SK-N-SH (cell line): ENCODE results near the gene STK4. TPM values are rescaled to one million over a fixed set of nuclear protein-coding genes. Genes with fewer than 3 reads are reported as not detected.

ENCODE experiments used
- CTCF ChIA-PET: fragments of 300-600, 350-600 bp; formaldehyde crosslinking; extraction: SDS; loops from one replicate; lab custom pipeline; 2021; lab: Yijun Ruan, JAX
- POLR2A ChIA-PET: fragments of 350-600 bp; sonication (Branson Sonifier 250); formaldehyde crosslinking; extraction: SDS; loops from one replicate; lab custom pipeline; 2020; ENCODE audit warnings: antibody characterized with exemption, inconsistent platforms; lab: Yijun Ruan, JAX
- DNase-seq: peaks from one replicate; pipeline ENCODE4 v3.0.0; 2012
- H2AFZ ChIP-seq: fragments of 200-600 bp; sonication (generic); 2 replicates; pipeline ENCODE4 v1.8.1; 2016; ENCODE audit warnings: antibody characterized with exemption, mild to moderate bottlenecking, low read depth
- H3F3A ChIP-seq: fragments of 200-600 bp; sonication (generic); replicated peaks from 2 replicates; pipeline ENCODE3; 2016; ENCODE audit warnings: antibody characterized with exemption, mild to moderate bottlenecking; ENCODE audit not compliant: insufficient read depth
- H3K27ac ChIP-seq, 2 experiments: fragments of 200-500 bp in 1 of 2; fragments of 200-600 bp in 1 of 2; sonication (Bioruptor generic) in 1 of 2; sonication (generic), shearing (Covaris generic) in 1 of 2; 2 replicates each; pipeline versions ENCODE4 v1.5.1 to v1.6.1; 2014 to 2016; ENCODE audit warnings: low read depth in 2 of 2, inconsistent platforms in 1 of 2, low read length in 1 of 2, mild to moderate bottlenecking in 1 of 2, mixed read lengths in 1 of 2
- H3K27me3 ChIP-seq: fragments of 200-600 bp; sonication (generic), shearing (Covaris generic); 2 replicates; pipeline ENCODE4 v1.6.1; 2016; ENCODE audit warnings: mixed run types; ENCODE audit not compliant: insufficient read depth
- H3K36me3 ChIP-seq, 2 experiments: fragments of 200-500 bp in 1 of 2; fragments of 200-600 bp in 1 of 2; sonication (Bioruptor generic) in 1 of 2; sonication (generic) in 1 of 2; replicated peaks in 1 of 2; 2 replicates each; pipeline versions ENCODE3 to v1.5.1; 2014 to 2016; ENCODE audit warnings: low read length in 1 of 2, mild to moderate bottlenecking in 1 of 2; ENCODE audit not compliant: insufficient read depth in 2 of 2, control insufficient read depth in 1 of 2
- H3K4me1 ChIP-seq, 2 experiments: fragments of 200-500 bp in 1 of 2; fragments of 200-600 bp in 1 of 2; sonication (Bioruptor generic) in 1 of 2; sonication (generic), shearing (Covaris generic) in 1 of 2; 2 replicates each; pipeline versions ENCODE4 v1.5.1 to v1.6.1; 2014 to 2016; ENCODE audit warnings: low read depth in 1 of 2, low read length in 1 of 2, mixed run types in 1 of 2; ENCODE audit not compliant: insufficient read depth in 2 of 2, control insufficient read depth in 1 of 2
- H3K4me2 ChIP-seq: fragments of 200-600 bp; sonication (generic), shearing (Covaris generic); 2 replicates; pipeline ENCODE4 v1.6.1; 2017; ENCODE audit warnings: mixed run types
- H3K4me3 ChIP-seq, 2 experiments: fragments of 200-500 bp in 1 of 2; fragments of 200-600 bp in 1 of 2; sonication (Bioruptor generic) in 1 of 2; sonication (generic), shearing (Covaris generic) in 1 of 2; 2 replicates each; pipeline versions ENCODE4 v1.5.1 to v1.8.1; 2014 to 2016; ENCODE audit warnings: low read depth in 2 of 2, inconsistent platforms in 1 of 2, low read length in 1 of 2, mild to moderate bottlenecking in 1 of 2, mixed read lengths in 1 of 2, moderate library complexity in 1 of 2
- H3K79me2 ChIP-seq: fragments of 200-600 bp; sonication (generic); 2 replicates; pipeline ENCODE4 v1.8.1; 2017; ENCODE audit warnings: mild to moderate bottlenecking; ENCODE audit not compliant: insufficient read depth
- H3K9ac ChIP-seq: fragments of 200-600 bp; sonication (generic); 2 replicates; pipeline ENCODE4 v1.6.1; 2017; ENCODE audit warnings: mixed run types
- H3K9me2 ChIP-seq: fragments of 200-600 bp; sonication (generic); 2 replicates; pipeline ENCODE4 v1.6.1; 2017; ENCODE audit warnings: mixed run types
- H3K9me3 ChIP-seq: fragments of 200-600 bp; sonication (generic); 2 replicates; pipeline ENCODE4 v1.6.1; 2017; ENCODE audit warnings: mixed run types, mild to moderate bottlenecking, moderate library complexity
- H4K20me1 ChIP-seq: fragments of 200-600 bp; sonication (generic); 2 replicates; pipeline ENCODE4 v1.6.1; 2017; ENCODE audit warnings: mild to moderate bottlenecking, mixed run types; ENCODE audit not compliant: insufficient read depth
- CHD2 ChIP-seq: fragments of 150-350 bp; IDR thresholded peaks from 2 replicates; pipeline ENCODE4 v1.6.1; 2018; ENCODE audit warnings: low read length; ENCODE audit not compliant: partially characterized antibody
- EZH2phosphoT487 ChIP-seq: fragments of 200-600 bp; sonication (generic); IDR thresholded peaks from 2 replicates; pipeline ENCODE4 v1.6.1; 2017; ENCODE audit warnings: low read depth, mixed run types, mild to moderate bottlenecking, antibody characterized with exemption, moderate library complexity, borderline replicate concordance
- FOSL2 ChIP-seq: IDR thresholded peaks from 2 replicates; pipeline ENCODE4 v1.4.0; 2012; ENCODE audit warnings: low read depth, mild to moderate bottlenecking, moderate library complexity, borderline replicate concordance
- FOXJ3 ChIP-seq: sonication (generic); formaldehyde crosslinking; IDR thresholded peaks from 2 replicates; pipeline ENCODE4 v1.5.1; 2020; ENCODE audit warnings: mild to moderate bottlenecking, missing genetic modification reagents
- GABPA ChIP-seq: IDR thresholded peaks from 2 replicates; pipeline ENCODE4 v1.4.0; 2012; ENCODE audit warnings: low read depth, mild to moderate bottlenecking
- JUND ChIP-seq: IDR thresholded peaks from 2 replicates; pipeline ENCODE4 v1.4.0; 2012
- MEF2A ChIP-seq: IDR thresholded peaks from 2 replicates; pipeline ENCODE4 v1.4.0; 2012; ENCODE audit warnings: low read depth, borderline replicate concordance
- MXI1 ChIP-seq: IDR thresholded peaks from 2 replicates; pipeline ENCODE4 v1.6.1; 2012; ENCODE audit warnings: mild to moderate bottlenecking, low read depth, low read length, improper control_type of control experiment
- NRF1 ChIP-seq: IDR thresholded peaks from 2 replicates; pipeline ENCODE4 v1.6.1; 2012; ENCODE audit warnings: low read depth, mild to moderate bottlenecking, low read length
- RAD21 ChIP-seq: IDR thresholded peaks from 2 replicates; pipeline ENCODE4 v1.6.1; 2012; ENCODE audit warnings: mild to moderate bottlenecking, low read length
- RCOR1 ChIP-seq: fragments of 150-350 bp; IDR thresholded peaks from 2 replicates; pipeline ENCODE4 v1.6.1; 2017; ENCODE audit warnings: antibody characterized with exemption, low read length
- RFX5 ChIP-seq: IDR thresholded peaks from 2 replicates; pipeline ENCODE4 v1.6.1; 2012; ENCODE audit warnings: mild to moderate bottlenecking, improper control_type of control experiment, low read length
- SIN3A ChIP-seq: IDR thresholded peaks from 2 replicates; pipeline ENCODE4 v1.6.1; 2012; ENCODE audit warnings: low read depth, mild to moderate bottlenecking, low read length, moderate library complexity, borderline replicate concordance
- SMC3 ChIP-seq: IDR thresholded peaks from 2 replicates; pipeline ENCODE4 v1.6.1; 2012; ENCODE audit warnings: low read depth, low read length, improper control_type of control experiment
- TEAD4 ChIP-seq: IDR thresholded peaks from 2 replicates; pipeline ENCODE4 v1.4.0; 2012; ENCODE audit warnings: mild to moderate bottlenecking, borderline replicate concordance; ENCODE audit not compliant: insufficient read depth
- YY1 ChIP-seq: IDR thresholded peaks from 2 replicates; pipeline ENCODE4 v1.4.0; 2012; ENCODE audit warnings: low read depth, mild to moderate bottlenecking
- ZBTB33 ChIP-seq: IDR thresholded peaks from 2 replicates; pipeline ENCODE4 v1.4.0; 2012; ENCODE audit warnings: low read depth, borderline replicate concordance
- WGBS: methylation state at CpG from one replicate; pipeline ENCODE4 v1.1.6; 2017; ENCODE audit warnings: low lambda C conversion rate; 5-methylcytosine and 5-hydroxymethylcytosine counted together
- polyA plus RNA-seq, 3 experiments: library from polyadenylated mRNA; depleted of rRNA; stranded (reverse); fragments of >200 nt; gene quantifications; 2 replicates each; pipeline ENCODE4 v1.2.3, GENCODE V29; 2012
- TF ChIP-seq, protein P1 (sequence below): fragments of 200-600 bp; sonication (generic); IDR thresholded peaks from 2 replicates; pipeline ENCODE4 v1.6.1; 2017; ENCODE audit warnings: antibody characterized with exemption, mild to moderate bottlenecking, moderate library complexity
- TF ChIP-seq, protein P2 (sequence below): IDR thresholded peaks from 2 replicates; pipeline ENCODE4 v1.4.0; 2012; ENCODE audit warnings: low read depth
- TF ChIP-seq, protein P3 (sequence below): IDR thresholded peaks from 2 replicates; pipeline ENCODE4 v1.6.1; 2012; ENCODE audit warnings: mild to moderate bottlenecking, low read depth, low read length, moderate library complexity

STK4 gene
- polyA plus RNA-seq, 1 of the 3 experiments (the other 2 are of a cell fraction) = 11.4 TPM

GRCh38 chr20:45112754-45113153 lies 146.4 kb downstream of the STK4 start:
- Histone ChIP-seq H3K4me1 (no peaks in the 10 kb centered on the region), H4K20me1 (no peaks in the 10 kb centered on the region), H3K9me3 (no peaks in the 10 kb centered on the region), H3F3A (no peaks in the 10 kb centered on the region), H3K27ac (no peak overlapping the region), H3K4me2 (no peak overlapping the region)
- CTCF ChIA-PET = interaction anchor here (0.6 to 13.3 kb wide), 15 partner anchors 9 to 658 kb away, joined by 3 to 158 read pairs (median 5); no protein-coding TSS in a partner anchor
- TF ChIP-seq, protein P1, sequence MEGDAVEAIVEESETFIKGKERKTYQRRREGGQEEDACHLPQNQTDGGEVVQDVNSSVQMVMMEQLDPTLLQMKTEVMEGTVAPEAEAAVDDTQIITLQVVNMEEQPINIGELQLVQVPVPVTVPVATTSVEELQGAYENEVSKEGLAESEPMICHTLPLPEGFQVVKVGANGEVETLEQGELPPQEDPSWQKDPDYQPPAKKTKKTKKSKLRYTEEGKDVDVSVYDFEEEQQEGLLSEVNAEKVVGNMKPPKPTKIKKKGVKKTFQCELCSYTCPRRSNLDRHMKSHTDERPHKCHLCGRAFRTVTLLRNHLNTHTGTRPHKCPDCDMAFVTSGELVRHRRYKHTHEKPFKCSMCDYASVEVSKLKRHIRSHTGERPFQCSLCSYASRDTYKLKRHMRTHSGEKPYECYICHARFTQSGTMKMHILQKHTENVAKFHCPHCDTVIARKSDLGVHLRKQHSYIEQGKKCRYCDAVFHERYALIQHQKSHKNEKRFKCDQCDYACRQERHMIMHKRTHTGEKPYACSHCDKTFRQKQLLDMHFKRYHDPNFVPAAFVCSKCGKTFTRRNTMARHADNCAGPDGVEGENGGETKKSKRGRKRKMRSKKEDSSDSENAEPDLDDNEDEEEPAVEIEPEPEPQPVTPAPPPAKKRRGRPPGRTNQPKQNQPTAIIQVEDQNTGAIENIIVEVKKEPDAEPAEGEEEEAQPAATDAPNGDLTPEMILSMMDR = no peak
- TF ChIP-seq CHD2 (no peak), NRF1 (no peak), RFX5 (no peak), FOXJ3 (no peak), JUND (no peak), FOSL2 (no peak), SIN3A (no peak), MEF2A (no peak), RCOR1 (no peak), YY1 (no peak), ZBTB33 (no peak), GABPA (no peak)
- TF ChIP-seq, protein P2, sequence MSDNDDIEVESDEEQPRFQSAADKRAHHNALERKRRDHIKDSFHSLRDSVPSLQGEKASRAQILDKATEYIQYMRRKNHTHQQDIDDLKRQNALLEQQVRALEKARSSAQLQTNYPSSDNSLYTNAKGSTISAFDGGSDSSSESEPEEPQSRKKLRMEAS = no peak
- TF ChIP-seq, all 33 proteins: peak for 0
- Histone ChIP-seq H3K9me2 (no peaks in the 10 kb centered on the region), H3K79me2 (no peaks in the 10 kb centered on the region), H3K36me3 (no peaks in the 10 kb centered on the region), H2AFZ (no peak overlapping the region), H3K27me3 (no peaks in the 10 kb centered on the region), H3K9ac (no peak overlapping the region), H3K4me3 (no peak overlapping the region)
- DNase-seq = no peak
- POLR2A ChIA-PET = no interaction called here

- no peaks in the 10 kb centered on the region for H4K20me1 ChIP-seq
- no peak overlapping the region for H3K9ac ChIP-seq
- no peak overlapping the region for H3K4me3 ChIP-seq
- no peaks in the 10 kb centered on the region for H3K27me3 ChIP-seq
- no peaks in the 10 kb centered on the region for H3K9me3 ChIP-seq
- H3F3A ChIP-seq = no peaks in the 10 kb centered on the region
- no peaks in the 10 kb centered on the region for H3K4me1 ChIP-seq
- no peaks in the 10 kb centered on the region for H3K79me2 ChIP-seq
- H2AFZ ChIP-seq = no peak overlapping the region
- ChIA-PET POLR2A (no interaction called here), CTCF (interaction anchor here (1.2 to 13.3 kb wide), 5 partner anchors 10 to 657 kb away, joined by 3 to 158 read pairs (median 7); no protein-coding TSS in a partner anchor)
- no peak overlapping the region for H3K4me2 ChIP-seq
- no peak overlapping the region for H3K27ac ChIP-seq
- no peak for DNase-seq
- 70% methylated on average over 3 of the region's 3 CpGs for WGBS
- H3K36me3 ChIP-seq = no peaks in the 10 kb centered on the region
- no peaks in the 10 kb centered on the region for H3K9me2 ChIP-seq
- TF ChIP-seq TEAD4 = no peak
- TF ChIP-seq RAD21 = no peak
- no peak for TF ChIP-seq SMC3
- TF ChIP-seq, protein P2 = no peak
- TF ChIP-seq MXI1 = no peak
- TF ChIP-seq FOXJ3 = no peak
- TF ChIP-seq, protein P3, sequence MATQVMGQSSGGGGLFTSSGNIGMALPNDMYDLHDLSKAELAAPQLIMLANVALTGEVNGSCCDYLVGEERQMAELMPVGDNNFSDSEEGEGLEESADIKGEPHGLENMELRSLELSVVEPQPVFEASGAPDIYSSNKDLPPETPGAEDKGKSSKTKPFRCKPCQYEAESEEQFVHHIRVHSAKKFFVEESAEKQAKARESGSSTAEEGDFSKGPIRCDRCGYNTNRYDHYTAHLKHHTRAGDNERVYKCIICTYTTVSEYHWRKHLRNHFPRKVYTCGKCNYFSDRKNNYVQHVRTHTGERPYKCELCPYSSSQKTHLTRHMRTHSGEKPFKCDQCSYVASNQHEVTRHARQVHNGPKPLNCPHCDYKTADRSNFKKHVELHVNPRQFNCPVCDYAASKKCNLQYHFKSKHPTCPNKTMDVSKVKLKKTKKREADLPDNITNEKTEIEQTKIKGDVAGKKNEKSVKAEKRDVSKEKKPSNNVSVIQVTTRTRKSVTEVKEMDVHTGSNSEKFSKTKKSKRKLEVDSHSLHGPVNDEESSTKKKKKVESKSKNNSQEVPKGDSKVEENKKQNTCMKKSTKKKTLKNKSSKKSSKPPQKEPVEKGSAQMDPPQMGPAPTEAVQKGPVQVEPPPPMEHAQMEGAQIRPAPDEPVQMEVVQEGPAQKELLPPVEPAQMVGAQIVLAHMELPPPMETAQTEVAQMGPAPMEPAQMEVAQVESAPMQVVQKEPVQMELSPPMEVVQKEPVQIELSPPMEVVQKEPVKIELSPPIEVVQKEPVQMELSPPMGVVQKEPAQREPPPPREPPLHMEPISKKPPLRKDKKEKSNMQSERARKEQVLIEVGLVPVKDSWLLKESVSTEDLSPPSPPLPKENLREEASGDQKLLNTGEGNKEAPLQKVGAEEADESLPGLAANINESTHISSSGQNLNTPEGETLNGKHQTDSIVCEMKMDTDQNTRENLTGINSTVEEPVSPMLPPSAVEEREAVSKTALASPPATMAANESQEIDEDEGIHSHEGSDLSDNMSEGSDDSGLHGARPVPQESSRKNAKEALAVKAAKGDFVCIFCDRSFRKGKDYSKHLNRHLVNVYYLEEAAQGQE = no peak
- no peak for TF ChIP-seq JUND
- no peak for TF ChIP-seq RCOR1
- TF ChIP-seq EZH2phosphoT487 = no peak
Measured at GRCh38 chr20:45113865-45114264, 147.6 kb downstream of the STK4 start.
